NCI-H1436 treated with DMSO at 0.1 percent for 48 hours (cell line): ENCODE measurements around the gene NBEA.

Experiments
- DNase-seq: peaks from one replicate; lab custom pipeline; 2025; lab: John Stamatoyannopoulos, UW

The NBEA gene

DNA sequence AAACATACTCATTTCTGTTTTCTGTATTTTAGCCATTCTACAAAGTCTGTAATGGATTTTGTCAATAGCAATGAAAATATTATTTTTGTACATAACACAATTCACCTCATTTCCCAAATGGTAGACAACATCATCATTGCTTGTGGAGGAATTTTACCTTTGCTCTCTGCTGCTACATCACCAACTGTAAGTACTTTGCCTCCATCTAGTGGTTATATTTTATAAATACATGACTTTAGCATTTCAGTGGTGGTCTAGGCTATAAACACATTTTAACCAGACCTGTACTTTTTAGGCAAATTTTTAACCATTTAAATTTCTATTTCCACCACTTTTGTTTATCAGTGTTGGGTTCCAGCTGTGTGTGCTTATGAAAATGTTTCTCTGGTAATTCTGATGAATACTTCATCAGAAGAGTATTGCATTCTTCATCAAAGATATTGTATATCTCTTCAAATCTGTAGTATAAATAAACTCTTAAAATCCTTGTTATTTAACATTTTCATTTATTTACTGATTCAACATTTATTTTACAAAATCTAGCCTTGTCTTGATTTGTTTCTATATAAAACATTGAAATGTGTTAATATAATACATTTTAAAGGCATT, 222.4 kb downstream of the NBEA start:
- no peak for DNase-seq

DNA sequence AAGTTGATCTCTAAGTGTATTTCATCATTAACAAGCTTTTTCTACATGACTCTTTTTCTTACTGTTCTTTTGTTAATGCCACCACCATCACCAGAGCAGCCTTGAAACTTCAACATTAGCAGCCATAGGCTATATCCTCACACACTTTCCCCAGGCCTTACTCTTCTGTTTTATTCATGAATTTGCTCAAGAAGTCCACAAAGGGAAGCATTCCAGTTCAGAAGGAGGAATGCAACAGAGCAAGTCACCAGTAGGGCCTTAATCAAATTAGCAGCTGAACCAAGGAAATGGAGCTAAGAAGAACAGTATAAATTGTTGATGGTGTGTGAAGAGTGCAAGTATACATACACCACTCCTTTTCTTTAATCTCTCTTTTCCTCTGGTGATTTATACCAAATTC, 223.1 kb downstream of the NBEA start:
- no peak for DNase-seq

DNA sequence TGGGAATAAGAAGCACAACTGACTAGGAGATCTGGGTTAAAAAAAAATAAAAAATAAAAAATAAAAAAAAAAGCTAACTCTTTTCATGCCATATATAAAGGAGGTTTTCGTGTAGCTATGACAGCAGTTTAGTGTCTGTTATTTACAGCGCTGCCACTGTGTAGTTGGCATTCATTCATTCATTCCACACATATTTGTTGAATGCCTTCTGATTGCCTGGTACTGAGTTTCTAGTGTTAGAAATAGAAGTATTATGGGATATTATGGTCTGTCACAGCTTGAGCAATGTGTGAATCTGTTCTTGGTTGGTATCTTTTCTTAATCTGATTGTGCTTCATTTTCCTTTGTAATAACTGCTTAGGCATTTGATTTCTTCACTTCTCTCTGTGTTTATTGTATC, 237.4 kb downstream of the NBEA start:
- DNase-seq: no peak

DNA sequence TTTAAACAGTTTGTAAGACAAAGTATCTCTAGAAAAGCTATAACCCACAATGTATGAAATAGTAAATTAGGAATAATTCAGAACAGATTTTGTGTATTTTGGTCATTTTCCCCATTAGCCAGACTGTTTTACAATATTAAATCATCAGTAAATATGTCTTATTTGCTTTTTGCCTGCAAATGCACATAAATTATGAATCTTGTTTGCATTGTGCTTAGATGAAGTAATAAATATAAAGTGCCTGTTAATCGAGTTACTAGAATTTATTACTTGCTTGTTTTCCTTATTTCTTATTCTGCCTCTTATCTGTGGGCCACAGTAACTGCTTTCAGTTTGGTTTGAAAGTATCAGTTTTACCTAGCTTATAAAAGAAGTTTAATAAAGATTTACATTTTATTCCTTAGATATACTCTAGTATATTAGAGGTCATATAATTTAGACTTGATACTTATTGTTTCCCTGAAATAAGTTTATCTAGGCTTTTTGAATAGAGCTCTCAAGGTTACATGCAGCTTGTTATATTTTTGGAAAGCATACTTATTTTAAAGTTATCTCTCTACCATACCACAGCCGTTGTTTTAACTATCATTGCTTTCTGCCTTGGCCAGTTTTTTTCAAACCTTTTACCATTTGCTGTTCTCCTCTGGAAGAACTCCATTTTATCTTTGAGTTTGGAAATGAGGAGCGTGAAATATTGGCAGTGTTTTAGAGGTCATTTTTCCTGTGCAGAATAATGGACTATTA, 238.0 kb downstream of the NBEA start:
- DNase-seq: no peak

DNA sequence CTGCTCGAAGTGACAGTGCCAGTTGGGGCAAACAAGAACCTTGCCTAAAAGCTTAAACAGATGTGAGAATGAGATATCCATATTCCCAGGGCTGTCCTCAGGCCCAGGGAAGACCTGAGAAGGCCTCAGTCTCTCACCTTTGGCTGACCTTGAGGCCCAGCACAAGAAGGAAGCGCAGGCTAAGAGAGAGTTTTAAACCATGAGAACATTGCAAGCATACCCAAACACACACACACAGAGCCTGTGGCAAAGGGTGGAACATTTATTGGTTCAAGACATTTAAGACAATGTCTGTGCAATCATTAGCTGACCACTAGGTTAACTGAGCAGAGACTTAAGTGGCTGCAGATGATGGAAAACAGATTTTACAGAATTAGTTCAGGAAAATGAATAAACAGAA, 248.2 kb downstream of the NBEA start:
- no peak for DNase-seq

DNA sequence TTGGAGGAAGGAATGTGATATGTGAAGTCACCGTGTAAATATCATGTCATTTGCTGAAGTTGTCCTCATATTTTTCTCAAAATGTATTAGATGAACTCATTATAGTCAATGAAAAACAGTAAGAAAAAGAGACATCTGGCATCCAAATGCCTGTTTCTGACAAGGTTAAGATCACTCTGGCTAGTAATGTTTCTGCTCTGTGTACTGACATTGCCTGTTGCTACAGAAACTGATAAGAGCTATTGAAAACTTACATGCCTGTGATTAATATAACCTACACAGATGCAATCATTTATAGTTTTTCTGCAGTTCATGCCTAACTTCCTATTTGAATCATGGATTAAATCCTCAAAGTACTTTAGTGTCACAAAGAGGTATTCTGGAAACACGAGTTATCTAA, 249.8 kb downstream of the NBEA start:
- DNase-seq: no peak

DNA sequence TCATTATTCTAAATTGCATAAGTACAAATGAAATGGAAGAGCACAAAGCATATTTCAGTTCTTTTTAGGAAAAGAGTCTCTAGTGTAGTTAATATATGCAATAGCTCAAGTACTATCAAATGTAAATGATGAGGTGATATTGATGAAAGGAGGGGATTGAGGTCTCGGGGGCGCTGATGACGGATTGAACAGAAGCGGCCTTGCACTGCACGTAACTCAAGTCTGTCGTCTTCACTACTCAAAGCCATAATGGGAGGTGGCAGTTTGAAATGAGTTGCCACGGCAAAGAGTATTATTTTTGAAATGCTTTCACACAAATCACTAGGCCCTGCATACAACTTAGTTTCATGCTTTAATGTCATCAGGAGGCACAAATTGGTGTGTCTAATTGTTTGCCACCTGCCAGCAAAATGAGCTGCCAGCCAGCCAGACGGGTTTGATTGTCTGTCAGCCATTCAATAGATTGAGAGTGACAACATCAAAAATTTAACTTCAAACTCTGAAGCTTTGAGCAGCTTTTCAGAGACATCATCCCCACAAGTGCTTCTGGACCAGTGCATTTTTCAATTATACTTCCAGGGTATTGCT, 256.6 kb downstream of the NBEA start:
- no peak for DNase-seq

DNA sequence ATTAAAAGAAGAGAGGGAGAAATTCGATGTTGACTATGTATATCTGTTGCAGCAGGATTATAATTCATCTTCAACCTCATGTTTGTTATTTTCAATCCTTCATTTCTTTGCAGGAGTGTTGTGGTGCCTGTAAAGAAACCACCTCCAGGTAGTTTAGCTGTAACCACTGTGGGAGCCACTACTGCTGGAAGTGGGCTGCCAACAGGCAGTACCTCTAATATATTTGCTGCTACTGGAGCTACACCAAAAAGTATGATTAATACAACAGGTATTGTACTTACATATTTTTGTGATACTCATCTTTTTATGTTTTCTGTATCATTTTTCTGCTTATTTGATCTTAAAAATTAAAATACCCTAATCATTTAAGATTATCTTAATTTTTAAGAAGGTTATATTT, 266.5 kb downstream of the NBEA start:
- no peak for DNase-seq

DNA sequence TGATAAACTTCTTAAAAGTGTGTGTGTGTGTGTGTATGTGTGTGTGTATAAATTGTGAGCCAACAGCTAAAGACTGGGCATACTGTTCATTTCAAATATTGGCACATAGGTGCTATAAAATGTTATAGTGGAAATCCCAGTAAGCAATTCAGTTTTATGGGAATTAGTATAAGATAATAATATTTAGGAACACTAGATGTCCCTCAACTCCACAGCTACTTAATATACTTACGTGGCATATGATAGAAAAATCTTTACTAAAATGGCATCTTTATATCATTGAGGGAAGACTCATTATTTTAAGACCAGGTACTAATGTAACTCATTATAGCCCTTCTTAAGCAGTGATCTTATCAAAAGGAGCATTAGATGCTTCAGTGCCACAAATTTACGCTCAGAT, 268.2 kb downstream of the NBEA start:
- DNase-seq: no peak

DNA sequence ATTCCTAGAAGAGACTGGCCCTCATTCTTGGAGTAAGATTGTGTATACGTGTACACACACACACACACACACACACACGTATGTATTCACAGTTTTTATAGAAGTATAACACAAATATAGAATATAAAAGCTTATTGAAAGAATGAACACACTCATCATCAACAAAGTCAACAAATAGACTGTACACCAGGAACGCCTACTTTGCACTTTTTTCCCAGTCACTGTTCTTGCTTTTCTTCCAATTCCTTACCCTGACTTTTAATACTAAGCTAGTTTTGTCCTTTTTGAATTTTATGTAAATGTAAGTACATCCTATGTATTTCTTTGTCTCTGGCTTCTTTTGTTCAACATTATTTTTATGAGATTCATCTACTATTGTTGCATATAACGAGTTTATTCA, 269.9 kb downstream of the NBEA start:
- DNase-seq: no peak

DNA sequence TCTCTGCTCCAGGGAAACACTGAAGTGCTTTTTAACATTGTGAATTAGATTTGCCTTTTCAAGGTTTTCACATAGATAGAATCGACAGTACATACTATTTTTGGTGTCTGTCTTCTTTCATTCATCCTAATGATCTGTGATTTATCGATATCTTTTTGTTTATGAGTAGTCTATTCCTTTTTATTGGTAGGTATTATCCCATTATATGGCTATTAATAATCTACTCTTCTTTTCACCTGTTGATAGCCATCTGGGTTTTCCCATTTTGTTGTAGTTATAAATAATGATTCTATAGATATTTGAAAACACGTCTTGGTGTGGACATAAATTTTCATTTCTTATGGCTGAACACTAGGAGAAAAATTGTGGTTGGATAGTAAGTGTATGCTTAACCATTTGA, 271.8 kb downstream of the NBEA start:
- DNase-seq: no peak

DNA sequence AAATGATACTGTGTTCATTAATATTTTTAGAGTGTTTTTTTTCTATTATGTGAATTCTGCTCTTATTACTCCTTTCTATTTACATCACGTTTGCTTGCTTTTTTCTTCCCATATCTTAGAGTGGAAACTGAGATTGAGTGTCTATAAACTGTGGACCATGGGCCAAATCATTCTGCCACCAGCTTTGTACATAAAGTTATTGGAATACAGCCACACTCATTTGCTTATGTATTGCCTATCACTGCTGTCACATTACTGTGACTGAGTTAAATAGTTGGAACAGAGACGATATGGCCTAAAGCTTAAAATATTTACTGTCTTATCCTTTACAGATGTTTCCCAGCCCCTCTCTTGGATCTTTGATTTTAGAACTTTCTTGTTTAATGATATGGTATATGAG, 274.1 kb downstream of the NBEA start:
- DNase-seq: no peak

DNA sequence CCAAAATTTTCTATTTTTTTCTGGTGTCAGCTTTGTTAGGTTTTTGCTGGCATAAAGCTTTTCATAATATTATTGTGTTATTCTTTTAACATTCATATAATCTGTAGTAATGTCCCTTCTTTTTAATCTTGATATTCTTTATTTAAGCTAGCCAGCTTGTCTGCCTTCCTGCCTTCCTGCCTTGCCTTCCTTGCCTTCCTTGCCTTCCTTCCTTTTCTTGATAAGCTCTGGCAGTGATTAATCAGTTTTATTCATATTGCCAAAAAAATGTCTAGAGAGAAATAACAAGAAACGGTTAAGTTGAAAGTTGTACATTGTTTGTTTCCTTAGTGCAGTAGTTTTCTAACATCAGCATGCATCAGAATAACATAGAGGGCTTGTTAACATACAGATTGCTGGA, 277.0 kb downstream of the NBEA start:
- no peak for DNase-seq

DNA sequence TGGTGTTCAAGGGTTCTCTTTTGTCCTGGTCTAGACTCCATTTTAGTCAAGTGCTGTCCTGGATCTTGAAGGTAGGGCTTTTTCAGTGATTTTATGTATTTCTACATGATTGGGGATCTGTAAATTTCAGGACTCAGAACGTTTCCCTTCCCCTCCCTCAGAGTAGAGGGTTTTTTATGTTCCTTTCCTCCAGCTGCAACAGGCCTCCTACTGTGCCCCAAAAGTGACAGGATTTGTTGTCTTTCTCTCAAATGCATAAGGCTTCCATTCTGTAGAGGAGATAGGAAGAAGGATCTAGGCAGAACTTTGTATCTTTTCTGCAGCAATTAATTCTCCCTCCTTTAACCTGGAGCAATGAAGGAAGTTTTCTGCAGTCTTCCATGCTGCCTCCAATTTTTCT, 283.1 kb downstream of the NBEA start:
- no peak for DNase-seq

DNA sequence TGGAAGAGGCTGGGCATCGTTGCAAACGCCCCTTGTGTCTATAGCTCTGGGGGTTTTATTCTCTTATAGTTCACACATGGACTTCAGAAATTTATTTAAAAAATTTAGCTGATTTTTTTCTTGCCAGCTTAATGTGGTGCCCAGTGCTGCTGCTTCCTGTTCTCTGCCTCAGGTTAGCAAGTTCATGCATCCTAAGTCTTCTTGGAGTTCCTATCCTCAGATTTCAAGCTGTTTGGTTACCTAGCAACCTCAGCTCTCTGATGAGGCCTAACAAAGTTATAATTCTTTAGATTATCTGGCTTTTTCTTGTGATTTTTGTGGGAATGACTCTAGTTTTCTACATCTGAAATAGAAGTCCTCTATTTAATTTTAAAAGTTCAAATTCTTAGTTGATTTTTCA, 283.5 kb downstream of the NBEA start:
- DNase-seq: no peak

DNA sequence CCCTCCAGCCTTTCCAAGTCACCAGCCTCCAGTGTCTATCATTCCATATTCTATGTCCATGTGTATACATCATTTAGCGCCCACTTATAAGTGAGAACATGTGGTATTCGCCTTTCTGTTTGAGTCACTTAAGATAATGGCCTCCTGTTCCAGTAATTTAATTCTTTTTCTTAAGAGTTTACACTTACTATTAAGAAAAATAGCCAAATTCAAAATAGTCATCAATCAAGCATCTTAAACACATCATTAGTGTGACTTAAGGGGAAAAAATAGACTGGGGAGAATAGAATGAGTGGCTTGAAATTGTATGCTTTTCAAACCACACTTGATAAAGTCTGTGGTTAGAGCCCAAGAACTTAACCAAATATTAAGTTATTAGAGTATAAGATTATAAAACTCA, 286.5 kb downstream of the NBEA start:
- no peak for DNase-seq

DNA sequence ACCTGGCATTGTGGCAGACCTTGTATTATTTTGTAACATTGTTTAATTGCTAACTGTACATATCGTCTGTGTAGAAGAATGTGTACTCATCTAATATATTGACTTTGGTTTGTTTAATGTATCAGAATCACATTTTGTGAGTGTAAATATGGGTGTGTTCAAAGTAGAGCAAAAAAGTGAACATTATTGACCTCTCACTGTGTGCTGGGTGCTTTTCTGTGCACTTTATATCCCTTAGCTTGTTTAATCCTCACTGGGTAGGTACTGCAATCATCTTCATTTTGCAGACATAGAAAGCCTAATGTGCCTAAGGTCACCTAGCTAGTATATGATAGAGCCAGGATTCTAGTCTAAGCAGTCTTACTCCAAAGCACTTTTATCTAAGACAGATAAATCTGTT, 289.4 kb downstream of the NBEA start:
- no peak for DNase-seq

DNA sequence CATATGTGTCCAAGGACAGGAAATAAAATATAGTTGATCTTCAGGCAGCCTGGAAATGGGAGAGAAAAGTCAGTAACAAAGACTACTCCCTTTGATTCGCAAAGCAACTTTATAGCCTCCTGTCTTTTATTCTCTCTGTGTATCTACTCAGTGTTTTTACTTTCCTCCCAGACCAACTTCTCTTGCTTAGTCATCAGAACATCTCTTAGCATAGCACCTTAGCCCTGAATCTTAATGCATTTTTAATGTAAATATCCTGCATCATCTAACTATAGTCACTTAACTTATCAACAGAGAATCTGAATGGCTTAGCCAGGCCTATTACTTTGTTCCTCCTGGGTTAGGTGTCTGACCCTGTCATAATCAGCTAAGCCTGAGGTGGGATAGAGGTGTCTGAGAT, 296.2 kb downstream of the NBEA start:
- DNase-seq: no peak

DNA sequence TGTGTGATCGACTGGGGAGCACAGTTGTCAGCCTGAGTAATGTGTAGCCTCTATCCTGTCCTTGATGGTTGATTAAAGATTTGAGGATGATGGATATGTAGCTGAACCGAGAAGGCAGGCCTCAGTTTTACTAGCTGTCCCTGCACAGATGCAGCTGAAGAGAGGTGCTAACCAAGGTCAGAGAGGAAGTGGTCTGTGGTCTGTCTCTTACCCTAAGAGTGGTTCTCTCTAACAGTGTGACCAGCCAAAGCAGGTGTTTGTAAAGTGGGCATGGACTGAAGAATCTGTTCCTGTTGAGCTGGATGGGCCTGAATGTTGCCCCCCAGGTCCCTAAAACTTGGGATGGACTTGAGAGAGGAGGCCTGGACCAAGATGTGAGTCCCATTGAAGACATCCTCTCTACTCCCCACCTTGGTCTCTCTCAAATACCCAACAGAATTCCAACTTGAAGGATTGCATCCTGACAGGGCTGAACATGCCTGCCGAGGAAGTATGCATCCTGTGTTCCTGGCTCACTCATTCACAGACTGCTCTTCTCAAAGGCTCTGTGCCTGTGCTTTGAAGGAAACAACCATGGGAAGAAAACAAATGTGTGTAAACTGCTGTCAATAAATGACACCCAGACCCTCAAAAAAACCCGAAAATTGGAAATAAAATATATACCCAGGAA, 310.6 kb downstream of the NBEA start:
- no peak for DNase-seq

DNA sequence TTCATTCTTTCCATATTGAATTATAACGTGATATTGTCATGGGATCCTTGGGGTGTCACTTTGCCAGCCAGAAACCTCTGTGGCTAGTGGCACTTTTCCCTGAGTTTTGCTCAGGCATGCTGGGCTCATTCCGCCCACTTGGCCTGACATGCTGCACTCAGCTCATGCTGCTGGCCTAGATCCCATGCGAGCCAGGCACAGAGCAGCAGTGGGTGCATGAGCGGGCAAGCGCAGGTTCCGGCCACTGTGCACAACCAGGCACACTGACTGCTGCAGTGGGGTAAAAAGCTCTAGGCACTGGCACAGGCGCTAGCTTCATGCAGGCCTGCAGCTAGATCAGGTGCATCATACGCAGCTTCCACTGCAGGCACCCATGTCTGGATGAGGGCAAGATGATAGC, 313.2 kb downstream of the NBEA start:
- DNase-seq: no peak

DNA sequence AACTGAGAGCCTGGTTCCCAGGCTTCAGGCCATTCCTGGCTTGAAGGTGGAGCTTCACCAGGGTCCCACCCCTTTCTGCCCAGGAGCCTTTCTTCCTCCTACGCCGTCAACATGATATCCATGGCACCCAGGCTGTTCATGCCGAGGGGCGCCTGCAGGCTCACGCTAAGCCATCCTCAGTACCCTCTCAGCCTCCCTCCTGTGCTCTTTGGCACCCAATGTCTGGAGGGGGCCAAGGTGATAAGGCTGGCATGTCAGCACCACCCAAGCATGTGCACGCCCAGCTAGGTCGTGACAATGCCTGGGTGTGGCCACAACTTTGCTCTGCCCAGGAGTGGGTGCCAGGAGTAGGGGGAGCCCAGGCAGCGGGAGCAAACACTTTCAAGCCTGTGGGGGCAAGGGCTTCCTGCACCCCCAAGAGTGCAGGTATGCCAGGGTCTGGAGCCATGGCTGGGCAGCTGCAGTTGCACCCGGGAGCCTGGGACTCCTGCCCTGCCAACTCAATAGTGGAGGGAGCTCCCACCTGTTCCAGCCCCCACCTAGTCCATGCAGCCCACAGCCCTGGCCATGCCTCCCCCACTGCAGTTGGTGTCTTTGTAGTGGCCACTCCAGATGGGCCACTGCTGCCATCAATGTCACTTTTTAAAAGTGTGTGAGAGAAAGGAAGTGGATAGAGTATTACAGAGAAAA, 314.5 kb downstream of the NBEA start:
- DNase-seq: no peak

DNA sequence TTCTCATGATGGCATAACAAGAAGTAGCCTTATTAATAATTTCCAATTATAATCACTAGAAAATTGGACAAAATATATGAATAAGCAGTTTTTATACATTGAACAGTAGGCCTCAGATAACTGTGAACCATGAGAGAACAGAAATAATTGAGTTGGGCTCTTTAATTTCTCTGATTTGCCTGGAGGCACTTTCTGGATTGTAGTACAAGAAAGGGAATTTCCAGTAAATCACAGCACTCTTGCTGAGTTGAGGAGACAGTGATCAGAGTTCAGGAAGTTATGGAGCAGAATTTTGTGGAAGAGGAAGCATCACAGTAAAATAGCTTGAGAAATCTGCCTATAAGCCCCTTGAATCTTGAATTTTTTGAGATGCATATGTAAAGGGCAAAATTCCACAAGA, 318.2 kb downstream of the NBEA start:
- DNase-seq: no peak

DNA sequence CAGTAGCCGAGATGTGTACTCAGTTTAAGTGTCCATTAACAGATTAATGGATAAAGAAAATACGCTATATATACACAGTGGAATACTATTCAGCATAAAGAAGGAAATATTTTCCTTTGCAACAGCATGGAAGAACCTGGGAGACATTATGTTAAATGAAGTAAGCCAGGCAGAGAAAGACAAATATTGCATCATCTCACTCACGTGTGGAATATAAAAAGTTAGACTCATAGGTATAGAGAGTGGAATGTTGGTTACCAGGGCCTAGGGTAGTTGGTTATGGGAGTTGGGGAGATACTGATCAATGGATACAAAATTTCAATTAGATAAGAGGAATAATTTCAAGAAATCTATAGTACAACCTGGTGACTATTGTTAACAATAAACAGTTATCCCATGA, 324.3 kb downstream of the NBEA start:
- DNase-seq: no peak
